Esophagus (tissue), 2 donors: ENCODE data around the gene RGSL1. TPM values are rescaled to one million over a fixed set of nuclear protein-coding genes. Genes with fewer than 3 reads are reported as not detected.
A peak's percentile ranks its signal among the peaks of the same experiment; 100 is the strongest.

Experiments used
- H3K27ac ChIP-seq, 2 donors: one replicate each; pipeline ENCODE4 v1.5.1; 2013; ENCODE audit warnings: low read depth in 2 of 2, mild to moderate bottlenecking in 2 of 2, inconsistent platforms in 1 of 2, low read length in 1 of 2, moderate library complexity in 1 of 2
- H3K27me3 ChIP-seq, 2 donors: one replicate each; pipeline ENCODE4 v1.6.1; 2013; ENCODE audit warnings: low read length in 2 of 2, control low read depth in 1 of 2, mild to moderate bottlenecking in 1 of 2; ENCODE audit not compliant: insufficient read depth in 2 of 2, control insufficient read depth in 1 of 2
- H3K36me3 ChIP-seq, 2 donors: one replicate each; pipeline ENCODE4 v1.6.1; 2013; ENCODE audit warnings: low read length in 1 of 2; ENCODE audit not compliant: control insufficient read depth in 2 of 2, insufficient read depth in 2 of 2
- H3K4me1 ChIP-seq, 2 donors: one replicate each; pipeline ENCODE4 v1.6.1; 2013; ENCODE audit warnings: low read length in 1 of 2; ENCODE audit not compliant: control insufficient read depth in 2 of 2, insufficient read depth in 2 of 2
- H3K4me3 ChIP-seq, 2 donors: one replicate each; pipeline ENCODE4 v1.5.1; 2013; ENCODE audit warnings: low read length in 2 of 2, mild to moderate bottlenecking in 2 of 2, low read depth in 1 of 2, moderate library complexity in 1 of 2
- H3K9me3 ChIP-seq, 2 donors: one replicate each; pipeline ENCODE4 v1.6.1; 2013; ENCODE audit warnings: mild to moderate bottlenecking in 2 of 2, low read depth in 1 of 2, low read length in 1 of 2, moderate library complexity in 1 of 2; ENCODE audit not compliant: control insufficient read depth in 2 of 2, insufficient read depth in 1 of 2
- WGBS, 2 donors: extraction: QIAGEN DNeasy Blood & Tissue Kit; methylation state at CpG; one replicate each; pipeline ENCODE4 v1.1.7; 2013; 5-methylcytosine and 5-hydroxymethylcytosine counted together
- polyA plus RNA-seq, 2 donors: library from polyadenylated mRNA; stranded (reverse); fragments of 200-250 nt; gene quantifications; one replicate each; pipeline ENCODE4 v1.2.3, GENCODE V29; 2013
- donor health status: healthy with polysubstance abuse.
- donor health status: Bipolar disorder and iron deficiency.

RGSL1 gene
- polyA plus RNA-seq, 2 donors: 0.14 TPM; not detected in 1

- 59 to 62% methylated on average over 3 of the region's 3 CpGs for WGBS, 2 donors
- Histone ChIP-seq H3K36me3 (no peaks in the 10 kb centered on the region), H3K4me3 (no peak overlapping the region), H3K9me3 (no peaks in the 10 kb centered on the region), H3K27ac (no peak overlapping the region), H3K27me3 (no peaks in the 10 kb centered on the region), H3K4me1 (peaks cover 0 to 2% of the 10 kb centered on the region in 2 donors)
Observed at GRCh38 chr1:182413486-182413885, 36.5 kb upstream of the RGSL1 start.

GRCh38 chr1:182413969-182414368, 36.0 kb upstream of the RGSL1 start:
- Histone ChIP-seq H3K4me3 (no peak overlapping the region), H3K4me1 (no peaks in the 10 kb centered on the region), H3K27me3 (no peaks in the 10 kb centered on the region), H3K27ac (no peak overlapping the region), H3K9me3 (no peaks in the 10 kb centered on the region), H3K36me3 (no peaks in the 10 kb centered on the region)
- 88 to 90% methylated on average over 6 of the region's 6 CpGs for WGBS, 2 donors

GRCh38 chr1:182415789-182416188, 34.2 kb upstream of the RGSL1 start:
- Histone ChIP-seq H3K27ac (no peak overlapping the region), H3K27me3 (no peaks in the 10 kb centered on the region), H3K9me3 (no peaks in the 10 kb centered on the region), H3K4me1 (no peaks in the 10 kb centered on the region), H3K4me3 (no peak overlapping the region), H3K36me3 (no peaks in the 10 kb centered on the region)
- 57 to 76% methylated on average over 1 of the region's 1 CpG for WGBS, 2 donors

- H3K4me1 ChIP-seq: no peaks in the 10 kb centered on the region
- no peaks in the 10 kb centered on the region for H3K9me3 ChIP-seq
- peak overlapping the region in 1 of 2 donors; percentile 53 for H3K27ac ChIP-seq
- 68 to 71% methylated on average over 7 of the region's 7 CpGs for WGBS, 2 donors
- H3K4me3 ChIP-seq: no peak overlapping the region
- peaks cover 0 to 2% of the 10 kb centered on the region in 2 donors for H3K27me3 ChIP-seq
- no peaks in the 10 kb centered on the region for H3K36me3 ChIP-seq
Observed at GRCh38 chr1:182426442-182427430, 23.2 kb upstream of the RGSL1 start.

- Histone ChIP-seq H3K36me3 (no peaks in the 10 kb centered on the region), H3K4me3 (no peak overlapping the region), H3K27me3 (peaks cover 0 to 2% of the 10 kb centered on the region in 2 donors), H3K4me1 (no peaks in the 10 kb centered on the region), H3K27ac (no peak overlapping the region), H3K9me3 (no peaks in the 10 kb centered on the region)
- 82 to 87% methylated on average over 2 of the region's 2 CpGs for WGBS, 2 donors
Observed at GRCh38 chr1:182428043-182428442, 21.9 kb upstream of the RGSL1 start.

- Histone ChIP-seq H3K4me1 (no peaks in the 10 kb centered on the region), H3K9me3 (no peaks in the 10 kb centered on the region), H3K27me3 (no peaks in the 10 kb centered on the region), H3K36me3 (no peaks in the 10 kb centered on the region), H3K4me3 (no peak overlapping the region), H3K27ac (no peak overlapping the region)
- 72 to 79% methylated on average over 11 of the region's 11 CpGs for WGBS, 2 donors
Observed at GRCh38 chr1:182430263-182431068, 19.5 kb upstream of the RGSL1 start.

GRCh38 chr1:182431278-182431677, 18.7 kb upstream of the RGSL1 start:
- 69 to 76% methylated on average over 7 of the region's 7 CpGs for WGBS, 2 donors
- Histone ChIP-seq H3K27me3 (no peaks in the 10 kb centered on the region), H3K9me3 (no peaks in the 10 kb centered on the region)

GRCh38 chr1:182433580-182433979, 16.4 kb upstream of the RGSL1 start:
- 94 to 100% methylated on average over 1 of the region's 1 CpG for WGBS, 2 donors
- no peaks in the 10 kb centered on the region for H3K36me3 ChIP-seq
- H3K27me3 ChIP-seq: no peaks in the 10 kb centered on the region

More at GRCh38 chr1:182431278-182431677, 18.7 kb upstream of the RGSL1 start:
- no peaks in the 10 kb centered on the region for H3K4me1 ChIP-seq
- no peak overlapping the region for H3K27ac ChIP-seq
- no peak overlapping the region for H3K4me3 ChIP-seq
- H3K36me3 ChIP-seq: no peaks in the 10 kb centered on the region

GRCh38 chr1:182438326-182438725, 11.6 kb upstream of the RGSL1 start:
- Histone ChIP-seq H3K9me3 (no peaks in the 10 kb centered on the region), H3K4me1 (no peaks in the 10 kb centered on the region), H3K27me3 (no peaks in the 10 kb centered on the region), H3K27ac (no peak overlapping the region), H3K36me3 (no peaks in the 10 kb centered on the region), H3K4me3 (no peak overlapping the region)
- WGBS, 2 donors: 79 to 92% methylated on average over 1 of the region's 1 CpG

More at GRCh38 chr1:182433580-182433979, 16.4 kb upstream of the RGSL1 start:
- Histone ChIP-seq H3K4me3 (no peak overlapping the region), H3K9me3 (no peaks in the 10 kb centered on the region), H3K4me1 (no peaks in the 10 kb centered on the region), H3K27ac (no peak overlapping the region)
